Hindlimb muscle (tissue), 1 donor: ENCODE results near the gene TEK. TPM values are rescaled to one million over a fixed set of nuclear protein-coding genes. Genes with fewer than 3 reads are reported as not detected.

ENCODE experiments used
- DNase-seq: peaks from one replicate; pipeline ENCODE4 v3.0.0-alpha.2; 2013
- polyA plus RNA-seq: library from polyadenylated mRNA; unstranded; fragments of 120-200 nt; gene quantifications from one replicate; pipeline ENCODE4 v1.2.1, GENCODE V29; 2013; ENCODE audit not compliant: insufficient read length

The TEK gene
- polyA plus RNA-seq, 1 donor = 15.0 TPM

DNA sequence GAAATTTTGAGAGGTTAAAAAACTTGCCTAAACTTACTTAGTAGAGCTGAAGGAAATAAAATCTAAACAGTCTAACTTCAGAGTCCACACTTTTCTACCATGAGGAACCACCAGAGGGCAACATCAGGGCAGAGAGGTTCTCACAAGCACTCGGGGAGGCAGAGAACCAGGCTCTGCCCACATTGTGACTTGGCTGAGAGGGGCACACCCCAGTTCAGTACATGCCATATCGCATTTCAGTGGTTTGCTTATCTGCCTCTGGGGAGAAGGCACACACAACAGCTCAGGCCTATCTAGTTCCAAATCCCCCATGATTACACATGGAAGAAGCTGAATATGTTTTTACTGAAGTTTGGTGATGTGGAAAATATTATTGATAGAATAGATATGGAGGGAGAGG is 138.7 kb downstream of the TEK start:
- no peak for DNase-seq

- no peak for DNase-seq
Measured at GRCh38 chr9:27248702-27249101, 139.7 kb downstream of the TEK start.

- no peak for DNase-seq
Measured at GRCh38 chr9:27258662-27259061, 149.6 kb downstream of the TEK start.

DNA sequence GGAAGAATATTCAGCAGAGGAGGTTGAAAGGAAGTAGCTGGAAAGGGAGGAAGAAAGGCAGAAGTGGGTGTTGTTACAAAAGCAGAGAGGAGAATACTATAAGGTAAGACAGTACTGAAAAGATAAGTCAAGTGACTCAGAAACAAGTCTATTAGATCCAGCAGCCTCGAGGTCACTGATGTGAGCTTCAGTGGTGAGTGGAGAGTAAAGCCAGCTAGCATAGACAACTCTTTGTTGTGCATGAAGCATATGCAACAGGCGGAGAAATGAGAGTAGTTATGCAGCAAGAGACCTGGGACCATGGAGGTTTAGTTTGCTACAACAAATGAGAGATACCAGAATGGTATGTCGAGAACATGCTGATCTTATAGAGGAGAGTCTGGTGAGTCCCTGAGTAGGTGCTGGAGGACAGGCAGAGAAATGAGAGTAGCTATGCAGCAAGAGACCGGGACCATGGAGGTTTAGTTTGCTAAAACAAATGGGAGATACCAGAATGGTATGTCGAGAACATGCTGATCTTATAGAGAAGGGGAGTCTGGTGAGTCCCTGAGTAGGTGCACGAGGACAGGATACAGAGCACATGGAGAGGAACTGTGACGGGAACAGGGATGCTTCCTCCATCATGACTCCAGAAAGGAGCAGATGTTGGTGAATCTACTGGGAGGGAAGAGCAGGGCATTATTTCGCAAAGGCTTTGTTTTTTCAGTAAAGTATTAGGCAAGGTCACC is 151.9 kb downstream of the TEK start:
- no peak for DNase-seq

- DNase-seq = no peak
Measured at GRCh38 chr9:27261517-27262211, 152.6 kb downstream of the TEK start.

DNA sequence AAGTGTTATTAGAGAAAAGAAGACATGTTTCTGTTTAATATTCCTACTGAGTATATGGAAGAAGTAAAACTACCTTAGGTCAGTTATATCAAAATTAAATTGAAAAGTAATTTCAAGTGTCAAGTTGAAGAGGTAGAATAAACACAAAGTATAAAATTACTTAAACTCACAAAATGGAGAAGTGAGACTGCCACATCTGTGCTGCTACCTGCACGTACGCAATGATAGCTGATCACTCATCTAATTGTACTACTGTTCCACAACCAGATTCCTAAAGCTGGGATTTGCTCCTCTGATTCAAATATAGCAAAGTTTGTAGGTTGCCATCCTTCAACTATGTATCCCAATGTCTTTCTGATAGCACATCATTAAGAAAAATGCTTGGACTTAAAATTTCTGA is 163.1 kb downstream of the TEK start:
- DNase-seq = no peak

DNA sequence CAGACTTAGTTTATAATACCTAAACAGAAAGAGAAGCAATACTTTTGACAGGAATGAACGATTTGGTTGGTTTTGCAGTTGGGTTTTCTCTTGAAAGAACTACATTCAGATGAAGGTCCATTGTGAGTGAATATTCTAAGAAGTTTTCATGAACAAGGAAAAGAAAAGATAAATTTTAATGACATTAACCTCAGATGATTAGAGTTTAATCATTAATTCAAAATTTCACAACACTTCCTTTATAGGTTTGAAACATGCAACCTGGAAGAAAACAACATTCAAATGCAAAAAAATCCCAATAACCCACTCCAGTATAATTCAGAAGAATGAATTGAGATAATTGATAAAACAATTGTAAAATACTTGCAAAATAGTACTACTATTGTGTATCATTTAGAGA is 164.2 kb downstream of the TEK start:
- no peak for DNase-seq

GRCh38 chr9:27276193-27277030 is 167.4 kb downstream of the TEK start:
- peak; percentile 63 for DNase-seq

DNA sequence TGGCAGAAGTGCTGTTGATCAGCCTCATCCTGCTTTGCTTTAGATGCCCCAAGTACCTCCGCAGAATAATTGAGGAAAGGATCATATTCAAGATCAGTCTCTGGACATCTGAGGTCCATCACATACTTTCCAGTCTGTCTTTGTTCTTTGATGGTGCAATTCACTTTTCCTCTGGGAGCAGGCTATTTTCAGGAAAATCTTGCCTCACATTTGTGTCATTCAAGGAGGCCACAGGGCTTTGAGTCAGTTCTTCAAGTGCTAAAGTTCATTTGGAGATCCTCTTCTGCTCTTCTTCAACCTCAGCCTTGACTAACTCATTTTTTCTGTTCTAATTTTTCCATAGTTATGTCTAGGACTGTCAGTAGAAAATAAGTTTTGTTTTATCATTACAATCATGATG is 169.3 kb downstream of the TEK start:
- DNase-seq = no peak

DNA sequence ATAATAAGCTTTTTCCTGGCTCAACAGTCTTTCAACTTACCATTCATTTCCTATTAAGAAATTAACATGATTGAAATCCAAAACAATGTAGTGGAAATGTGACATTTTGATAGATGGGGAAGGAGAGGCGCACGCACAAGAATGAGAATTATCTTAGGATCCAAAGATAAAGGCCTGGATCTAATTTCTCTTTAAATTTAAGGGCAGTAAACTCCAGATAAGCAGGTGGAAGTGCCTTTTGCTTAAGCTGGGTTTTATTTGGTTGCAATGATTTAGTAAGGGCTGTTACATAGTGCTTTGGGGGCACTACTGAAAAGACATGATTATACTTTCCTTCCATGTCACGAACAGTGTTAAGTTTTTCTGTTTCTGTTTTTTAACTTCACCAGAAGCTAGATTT is 170.6 kb downstream of the TEK start:
- DNase-seq = no peak

Other genes with a start within 250 kb of the TEK start
- gene CAAP1, start 216.4 kb upstream of the TEK start, polyA plus RNA-seq = 15.2 TPM
- 32.5 TPM for gene PLAA, start 162.0 kb upstream of the TEK start, polyA plus RNA-seq
- gene IFT74, start 152.8 kb upstream of the TEK start, polyA plus RNA-seq = 13.4 TPM
- gene LRRC19, start 103.6 kb upstream of the TEK start, polyA plus RNA-seq = 0.13 TPM
- gene EQTN, start 187.9 kb downstream of the TEK start, polyA plus RNA-seq = not detected